Liver (tissue), 9 donors: Measurements from ENCODE around the gene DIRAS2. TPM values are rescaled to one million over a fixed set of nuclear protein-coding genes. Genes with fewer than 3 reads are reported as not detected.

Source experiments
- DNase-seq: peaks from one replicate; pipeline ENCODE4 v3.0.0-alpha.2; 2017; ENCODE audit warnings: low spot score
- H3K27ac ChIP-seq, 2 donors: one replicate each; pipeline ENCODE4 v1.7.0; 2013; ENCODE audit warnings: inconsistent platforms in 2 of 2, low read length in 2 of 2, control low read depth in 1 of 2, low read depth in 1 of 2, mild to moderate bottlenecking in 1 of 2
- H3K27me3 ChIP-seq, 4 donors: one replicate each; pipeline versions ENCODE4 v1.6.1 to v1.7.0; 2013; ENCODE audit warnings: low read length in 3 of 4, inconsistent platforms in 1 of 4, mild to moderate bottlenecking in 1 of 4, moderate library complexity in 1 of 4; ENCODE audit not compliant: control insufficient read depth in 4 of 4, insufficient read depth in 4 of 4
- H3K36me3 ChIP-seq, 4 donors: one replicate each; pipeline versions ENCODE4 v1.6.1 to v1.7.0; 2013; ENCODE audit warnings: low read length in 3 of 4, mild to moderate bottlenecking in 3 of 4, low read depth in 1 of 4, moderate library complexity in 1 of 4; ENCODE audit not compliant: control insufficient read depth in 4 of 4, insufficient read depth in 3 of 4
- H3K4me1 ChIP-seq, 4 donors: one replicate each; pipeline versions ENCODE4 v1.6.1 to v1.7.0; 2013; ENCODE audit warnings: low read length in 3 of 4, mild to moderate bottlenecking in 3 of 4, moderate library complexity in 1 of 4; ENCODE audit not compliant: control insufficient read depth in 4 of 4, insufficient read depth in 4 of 4
- H3K4me3 ChIP-seq, 3 donors: one replicate each; pipeline versions ENCODE4 v1.6.1 to v1.7.0; 2013; ENCODE audit warnings: low read length in 3 of 3, control low read depth in 1 of 3, low read depth in 1 of 3, mild to moderate bottlenecking in 1 of 3
- H3K9ac ChIP-seq, 2 donors: one replicate each; pipeline ENCODE4 v1.7.0; 2013; ENCODE audit warnings: low read length in 2 of 2, mild to moderate bottlenecking in 2 of 2, moderate library complexity in 2 of 2, control low read depth in 1 of 2, low read depth in 1 of 2
- H3K9me3 ChIP-seq, 4 donors: one replicate each; pipeline versions ENCODE4 v1.6.1 to v1.7.0; 2013; ENCODE audit warnings: low read length in 3 of 4; ENCODE audit not compliant: control insufficient read depth in 4 of 4
- EGR1 ChIP-seq, 2 donors: IDR thresholded peaks; 2 replicates each; pipeline ENCODE4 v1.6.1; 2016 to 2018; ENCODE audit warnings: antibody characterized with exemption in 2 of 2, low read depth in 2 of 2
- FOXA1 ChIP-seq: IDR thresholded peaks from 2 replicates; pipeline ENCODE4 v1.6.1; 2016; ENCODE audit warnings: antibody characterized with exemption
- FOXA2 ChIP-seq: IDR thresholded peaks from 2 replicates; pipeline ENCODE4 v1.6.1; 2016; ENCODE audit warnings: antibody characterized with exemption
- HNF4A ChIP-seq, 2 donors: conservative IDR thresholded peaks; 2 replicates each; pipeline ENCODE4 v1.6.1; 2016; ENCODE audit warnings: antibody characterized with exemption in 2 of 2, mild to moderate bottlenecking in 2 of 2
- HNF4G ChIP-seq: IDR thresholded peaks from 2 replicates; pipeline ENCODE4 v1.6.1; 2016; ENCODE audit warnings: antibody characterized with exemption
- JUND ChIP-seq, 2 donors: IDR thresholded peaks; 2 replicates each; pipeline ENCODE4 v1.6.1; 2016; ENCODE audit warnings: antibody characterized with exemption in 2 of 2
- NR2F2 ChIP-seq: IDR thresholded peaks from 2 replicates; pipeline ENCODE4 v1.6.1; 2016; ENCODE audit warnings: antibody characterized with exemption
- RAD21 ChIP-seq, 2 donors: IDR thresholded peaks; 2 replicates each; pipeline ENCODE4 v1.6.1; 2016; ENCODE audit warnings: antibody characterized with exemption in 2 of 2, mild to moderate bottlenecking in 2 of 2
- RXRA ChIP-seq, 2 donors: IDR thresholded peaks; 2 replicates each; pipeline ENCODE4 v1.6.1; 2017 to 2018; ENCODE audit warnings: antibody characterized with exemption in 2 of 2, mild to moderate bottlenecking in 1 of 2
- SP1 ChIP-seq: IDR thresholded peaks from 2 replicates; pipeline ENCODE4 v1.6.1; 2018; ENCODE audit warnings: antibody characterized with exemption, mild to moderate bottlenecking
- TAF1 ChIP-seq: conservative IDR thresholded peaks from 2 replicates; pipeline ENCODE4 v1.6.1; 2016; ENCODE audit warnings: antibody characterized with exemption, mild to moderate bottlenecking
- YY1 ChIP-seq: IDR thresholded peaks from 2 replicates; pipeline ENCODE4 v1.6.1; 2016; ENCODE audit warnings: antibody characterized with exemption, mild to moderate bottlenecking
- WGBS: extraction: QIAGEN DNeasy Blood & Tissue Kit; methylation state at CpG from one replicate; pipeline ENCODE4 v1.1.7; 2013; 5-methylcytosine and 5-hydroxymethylcytosine counted together
- polyA plus RNA-seq, 2 donors: library from polyadenylated mRNA; stranded (reverse) in 1 of 2; unstranded in 1 of 2; fragments of 200-250 nt in 1 of 2; fragments of >200 nt in 1 of 2; fragmentation: Nextera tagmentation in 1 of 2; extraction: Ambion mirVana in 1 of 2; gene quantifications; one replicate each; pipeline versions ENCODE4 v1.2.1 to v1.2.3, GENCODE V29; 2013 to 2015
- total RNA-seq, 2 donors: library from RNA; depleted of rRNA; stranded (reverse); fragments of >200 nt; gene quantifications; one replicate each; pipeline ENCODE4 v1.2.3, GENCODE V29; 2014
- TF ChIP-seq, protein P1 (sequence below): IDR thresholded peaks from 2 replicates; pipeline ENCODE4 v1.6.1; 2016; ENCODE audit warnings: antibody characterized with exemption
- TF ChIP-seq, protein P2 (sequence below): fragments of 150-350 bp; IDR thresholded peaks from 2 replicates; pipeline ENCODE4 v1.5.1; 2017; ENCODE audit warnings: improper control_type of control experiment, low read depth, low read length; ENCODE audit not compliant: missing input control
- TF ChIP-seq, protein P3 (sequence below): IDR thresholded peaks from 2 replicates; pipeline ENCODE4 v1.6.1; 2016; ENCODE audit warnings: antibody characterized with exemption
- TF ChIP-seq, protein P4 (sequence below): IDR thresholded peaks from 2 replicates; pipeline ENCODE4 v1.6.1; 2016; ENCODE audit warnings: antibody characterized with exemption
- TF ChIP-seq, protein P5 (sequence below): IDR thresholded peaks from 2 replicates; pipeline ENCODE4 v1.6.1; 2016; ENCODE audit warnings: antibody characterized with exemption, mild to moderate bottlenecking
- donor health status: healthy.
- donor health status: healthy.
- donor health status: healthy.
- donor health status: healthy.
- donor health status: healthy.

DIRAS2 gene
- total and polyA plus RNA-seq, 4 donors: 0.14 to 0.53 (median 0.25) TPM; not detected in 1

DNA sequence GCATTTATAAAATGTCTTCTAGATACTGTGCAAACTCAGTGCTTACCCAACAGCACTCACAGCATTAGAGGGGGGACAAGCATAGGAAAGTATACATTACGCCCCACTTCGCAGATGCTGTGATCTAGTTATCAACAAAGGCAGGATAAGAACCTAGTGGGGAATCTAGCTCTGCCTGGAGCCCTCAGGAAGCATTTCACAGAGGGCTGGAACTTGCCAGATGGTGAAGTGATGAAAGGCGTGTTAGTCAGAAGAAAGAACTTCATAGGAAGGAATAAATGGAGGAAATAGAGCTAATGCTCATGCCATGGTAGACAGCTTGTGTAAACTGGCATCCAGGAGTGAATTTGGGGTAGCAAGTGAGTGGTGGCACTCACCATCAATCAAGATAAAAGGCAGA lies 25.8 kb downstream of the DIRAS2 start:
- H3K4me3 ChIP-seq: no peak overlapping the region
- no peaks in the 10 kb centered on the region for H3K27me3 ChIP-seq
- H3K27ac ChIP-seq: no peak overlapping the region
- 91% methylated on average over 3 of the region's 3 CpGs for WGBS
- H3K4me1 ChIP-seq: no peaks in the 10 kb centered on the region
- no peaks in the 10 kb centered on the region for H3K36me3 ChIP-seq
- no peak overlapping the region for H3K9ac ChIP-seq
- no peak for DNase-seq
- no peak for TF ChIP-seq YY1
- H3K9me3 ChIP-seq: no peaks in the 10 kb centered on the region

DNA sequence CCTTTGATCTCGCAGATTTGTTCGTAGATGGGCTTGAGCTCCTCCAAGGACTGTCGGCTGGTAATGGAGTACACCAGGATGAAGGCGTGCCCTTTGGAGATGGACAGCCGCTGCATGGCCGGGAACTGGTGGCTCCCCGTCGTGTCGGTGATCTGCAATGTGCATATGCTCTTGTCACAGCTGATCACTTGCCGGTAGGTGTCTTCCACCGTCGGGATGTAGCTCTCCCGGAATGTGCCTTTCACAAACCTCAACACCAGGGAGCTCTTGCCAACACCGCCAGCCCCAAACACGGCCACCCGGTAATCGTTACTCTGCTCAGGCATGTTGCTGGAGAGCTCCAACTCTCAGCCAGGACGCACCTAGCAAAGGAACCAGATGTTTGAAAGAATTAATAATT lies 29.1 kb downstream of the DIRAS2 start:
- Histone ChIP-seq H3K27ac (no peak overlapping the region), H3K4me3 (no peak overlapping the region), H3K4me1 (peaks cover 0 to 5% (median 1%) of the 10 kb centered on the region in 4 donors), H3K36me3 (no peaks in the 10 kb centered on the region), H3K27me3 (no peaks in the 10 kb centered on the region), H3K9me3 (no peaks in the 10 kb centered on the region), H3K9ac (no peak overlapping the region)
- DNase-seq: no peak
- TF ChIP-seq, protein P1, sequence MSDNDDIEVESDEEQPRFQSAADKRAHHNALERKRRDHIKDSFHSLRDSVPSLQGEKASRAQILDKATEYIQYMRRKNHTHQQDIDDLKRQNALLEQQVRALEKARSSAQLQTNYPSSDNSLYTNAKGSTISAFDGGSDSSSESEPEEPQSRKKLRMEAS: no peak
- TF ChIP-seq YY1 (no peak), RAD21 (IDR thresholded peaks at IDR 0.05) (no peak), SP1 (no peak), FOXA1 (no peak), TAF1 (no peak), RXRA (IDR thresholded peaks at IDR 0.05) (no peak), HNF4A (conservative IDR thresholded peaks at IDR 0.05) (no peak), JUND (IDR thresholded peaks at IDR 0.05) (no peak), FOXA2 (no peak), EGR1 (IDR thresholded peaks at IDR 0.05; ENCODE audit: low read depth in 2 of 2) (no peak), HNF4G (no peak), NR2F2 (no peak)
- TF ChIP-seq, protein P2, sequence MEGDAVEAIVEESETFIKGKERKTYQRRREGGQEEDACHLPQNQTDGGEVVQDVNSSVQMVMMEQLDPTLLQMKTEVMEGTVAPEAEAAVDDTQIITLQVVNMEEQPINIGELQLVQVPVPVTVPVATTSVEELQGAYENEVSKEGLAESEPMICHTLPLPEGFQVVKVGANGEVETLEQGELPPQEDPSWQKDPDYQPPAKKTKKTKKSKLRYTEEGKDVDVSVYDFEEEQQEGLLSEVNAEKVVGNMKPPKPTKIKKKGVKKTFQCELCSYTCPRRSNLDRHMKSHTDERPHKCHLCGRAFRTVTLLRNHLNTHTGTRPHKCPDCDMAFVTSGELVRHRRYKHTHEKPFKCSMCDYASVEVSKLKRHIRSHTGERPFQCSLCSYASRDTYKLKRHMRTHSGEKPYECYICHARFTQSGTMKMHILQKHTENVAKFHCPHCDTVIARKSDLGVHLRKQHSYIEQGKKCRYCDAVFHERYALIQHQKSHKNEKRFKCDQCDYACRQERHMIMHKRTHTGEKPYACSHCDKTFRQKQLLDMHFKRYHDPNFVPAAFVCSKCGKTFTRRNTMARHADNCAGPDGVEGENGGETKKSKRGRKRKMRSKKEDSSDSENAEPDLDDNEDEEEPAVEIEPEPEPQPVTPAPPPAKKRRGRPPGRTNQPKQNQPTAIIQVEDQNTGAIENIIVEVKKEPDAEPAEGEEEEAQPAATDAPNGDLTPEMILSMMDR: no peak
- TF ChIP-seq, protein P3, sequence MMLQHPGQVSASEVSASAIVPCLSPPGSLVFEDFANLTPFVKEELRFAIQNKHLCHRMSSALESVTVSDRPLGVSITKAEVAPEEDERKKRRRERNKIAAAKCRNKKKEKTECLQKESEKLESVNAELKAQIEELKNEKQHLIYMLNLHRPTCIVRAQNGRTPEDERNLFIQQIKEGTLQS: no peak
- TF ChIP-seq, protein P4, sequence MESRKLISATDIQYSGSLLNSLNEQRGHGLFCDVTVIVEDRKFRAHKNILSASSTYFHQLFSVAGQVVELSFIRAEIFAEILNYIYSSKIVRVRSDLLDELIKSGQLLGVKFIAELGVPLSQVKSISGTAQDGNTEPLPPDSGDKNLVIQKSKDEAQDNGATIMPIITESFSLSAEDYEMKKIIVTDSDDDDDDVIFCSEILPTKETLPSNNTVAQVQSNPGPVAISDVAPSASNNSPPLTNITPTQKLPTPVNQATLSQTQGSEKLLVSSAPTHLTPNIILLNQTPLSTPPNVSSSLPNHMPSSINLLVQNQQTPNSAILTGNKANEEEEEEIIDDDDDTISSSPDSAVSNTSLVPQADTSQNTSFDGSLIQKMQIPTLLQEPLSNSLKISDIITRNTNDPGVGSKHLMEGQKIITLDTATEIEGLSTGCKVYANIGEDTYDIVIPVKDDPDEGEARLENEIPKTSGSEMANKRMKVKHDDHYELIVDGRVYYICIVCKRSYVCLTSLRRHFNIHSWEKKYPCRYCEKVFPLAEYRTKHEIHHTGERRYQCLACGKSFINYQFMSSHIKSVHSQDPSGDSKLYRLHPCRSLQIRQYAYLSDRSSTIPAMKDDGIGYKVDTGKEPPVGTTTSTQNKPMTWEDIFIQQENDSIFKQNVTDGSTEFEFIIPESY: no peak
- TF ChIP-seq, protein P5, sequence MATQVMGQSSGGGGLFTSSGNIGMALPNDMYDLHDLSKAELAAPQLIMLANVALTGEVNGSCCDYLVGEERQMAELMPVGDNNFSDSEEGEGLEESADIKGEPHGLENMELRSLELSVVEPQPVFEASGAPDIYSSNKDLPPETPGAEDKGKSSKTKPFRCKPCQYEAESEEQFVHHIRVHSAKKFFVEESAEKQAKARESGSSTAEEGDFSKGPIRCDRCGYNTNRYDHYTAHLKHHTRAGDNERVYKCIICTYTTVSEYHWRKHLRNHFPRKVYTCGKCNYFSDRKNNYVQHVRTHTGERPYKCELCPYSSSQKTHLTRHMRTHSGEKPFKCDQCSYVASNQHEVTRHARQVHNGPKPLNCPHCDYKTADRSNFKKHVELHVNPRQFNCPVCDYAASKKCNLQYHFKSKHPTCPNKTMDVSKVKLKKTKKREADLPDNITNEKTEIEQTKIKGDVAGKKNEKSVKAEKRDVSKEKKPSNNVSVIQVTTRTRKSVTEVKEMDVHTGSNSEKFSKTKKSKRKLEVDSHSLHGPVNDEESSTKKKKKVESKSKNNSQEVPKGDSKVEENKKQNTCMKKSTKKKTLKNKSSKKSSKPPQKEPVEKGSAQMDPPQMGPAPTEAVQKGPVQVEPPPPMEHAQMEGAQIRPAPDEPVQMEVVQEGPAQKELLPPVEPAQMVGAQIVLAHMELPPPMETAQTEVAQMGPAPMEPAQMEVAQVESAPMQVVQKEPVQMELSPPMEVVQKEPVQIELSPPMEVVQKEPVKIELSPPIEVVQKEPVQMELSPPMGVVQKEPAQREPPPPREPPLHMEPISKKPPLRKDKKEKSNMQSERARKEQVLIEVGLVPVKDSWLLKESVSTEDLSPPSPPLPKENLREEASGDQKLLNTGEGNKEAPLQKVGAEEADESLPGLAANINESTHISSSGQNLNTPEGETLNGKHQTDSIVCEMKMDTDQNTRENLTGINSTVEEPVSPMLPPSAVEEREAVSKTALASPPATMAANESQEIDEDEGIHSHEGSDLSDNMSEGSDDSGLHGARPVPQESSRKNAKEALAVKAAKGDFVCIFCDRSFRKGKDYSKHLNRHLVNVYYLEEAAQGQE: no peak
- 89% methylated on average over 18 of the region's 18 CpGs for WGBS
